GM12878 (cell line): ENCODE data around the gene ZNF423. TPM values are rescaled to one million over a fixed set of nuclear protein-coding genes. Genes with fewer than 3 reads are reported as not detected.

Source experiments
- ATAC-seq: fragments of 200-7000 bp; cut with Tn5 transposase; 3 replicates; pipeline ENCODE4 v1.9.1; 2020; ENCODE audit warnings: mild to moderate bottlenecking, moderate library complexity
- BruUV-seq: library from RNA; stranded (reverse); fragments of 400-500 nt; replicated peaks from 2 replicates; lab custom pipeline; 2021; lab: Mats Ljungman, UMichigan
- CTCF ChIA-PET: fragments of 300-600 bp; sonication (Branson Sonifier 250); formaldehyde crosslinking; extraction: SDS; loops from one replicate; lab custom pipeline; 2021; ENCODE audit warnings: inconsistent platforms; lab: Yijun Ruan, JAX
- POLR2A ChIA-PET: fragments of 350-600 bp; formaldehyde crosslinking; extraction: SDS; loops from one replicate; lab custom pipeline; 2021; ENCODE audit warnings: inconsistent platforms; lab: Charles Lee
- RAD21 ChIA-PET: fragments of 300-600 bp; sonication (Branson Sonifier 250); formaldehyde crosslinking; loops from one replicate; lab custom pipeline; 2023; ENCODE audit warnings: antibody characterized with exemption; ENCODE audit not compliant: unreplicated experiment; lab: Charles Lee
- SMC1A ChIA-PET: fragments of 300-600 bp; sonication (Branson Sonifier 250); formaldehyde crosslinking; loops from one replicate; lab custom pipeline; 2023; ENCODE audit not compliant: unreplicated experiment, uncharacterized antibody; lab: Charles Lee
- DNase-seq: peaks from one replicate; pipeline ENCODE4 v3.0.0-alpha.2; 2011; ENCODE audit warnings: low read depth, low spot score
- FAIRE-seq: peaks from 3 replicates; lab custom pipeline; 2011; peaks lifted over from hg19 to GRCh38; lab: Jason Lieb, UNC
- H2AFZ ChIP-seq: 2 replicates; pipeline ENCODE4 v1.6.0; 2011; ENCODE audit warnings: low read depth, low read length, control low read depth; ENCODE audit not compliant: control insufficient read depth
- H3K27ac ChIP-seq: 2 replicates; pipeline ENCODE4 v1.5.1; 2011; ENCODE audit warnings: control low read depth; ENCODE audit not compliant: control insufficient read depth, insufficient read depth
- H3K27me3 ChIP-seq, 2 experiments: replicated peaks in 1 of 2; 2 replicates each; pipeline versions ENCODE4 v1.6.0 to v1.6.1; 2011; ENCODE audit warnings: low read length in 1 of 2; ENCODE audit not compliant: control insufficient read depth in 2 of 2, insufficient read depth in 2 of 2
- H3K36me3 ChIP-seq, 2 experiments: 2 replicates each; pipeline ENCODE4 v1.5.1; 2011; ENCODE audit warnings: low read length in 1 of 2; ENCODE audit not compliant: control insufficient read depth in 2 of 2, insufficient read depth in 2 of 2
- H3K4me1 ChIP-seq: 2 replicates; pipeline ENCODE4 v1.6.1; 2011; ENCODE audit warnings: mild to moderate bottlenecking, low read length, moderate library complexity, mixed read lengths; ENCODE audit not compliant: control insufficient read depth, insufficient read depth
- H3K4me2 ChIP-seq: 2 replicates; pipeline ENCODE4 v1.6.0; 2011; ENCODE audit warnings: control low read depth; ENCODE audit not compliant: control insufficient read depth, insufficient read depth
- H3K4me3 ChIP-seq: fragments of 200-600 bp; sonication (generic); 2 replicates; pipeline ENCODE4 v1.5.1; 2016
- H3K79me2 ChIP-seq: 2 replicates; pipeline ENCODE4 v1.6.0; 2011; ENCODE audit warnings: low read length; ENCODE audit not compliant: control insufficient read depth, insufficient read depth
- H3K9ac ChIP-seq: 2 replicates; pipeline ENCODE4 v1.8.0; 2011; ENCODE audit warnings: low read length, control low read depth, mixed read lengths; ENCODE audit not compliant: control insufficient read depth, insufficient read depth
- H3K9me3 ChIP-seq: replicated peaks from 3 replicates; pipeline ENCODE4 v1.5.1; 2011; ENCODE audit warnings: mild to moderate bottlenecking, low read length; ENCODE audit not compliant: control insufficient read depth, insufficient read depth
- H4K20me1 ChIP-seq: 2 replicates; pipeline ENCODE4 v1.6.0; 2011; ENCODE audit not compliant: control insufficient read depth, insufficient read depth
- CHD2 ChIP-seq: IDR thresholded peaks from 2 replicates; pipeline ENCODE4 v1.6.1; 2011; ENCODE audit warnings: low read depth, low read length, improper control_type of control experiment, borderline replicate concordance
- SMAD5 ChIP-seq: IDR thresholded peaks from 2 replicates; pipeline ENCODE4 v1.6.1; 2016; ENCODE audit warnings: antibody characterized with exemption, low read depth
- WGBS: methylation state at CpG from one replicate; pipeline ENCODE4 v1.1.6; 2016; ENCODE audit warnings: low lambda C conversion rate; ENCODE audit not compliant: insufficient replicate concordance, insufficient coverage; ENCODE audit errors: missing lambda C conversion rate; 5-methylcytosine and 5-hydroxymethylcytosine counted together
- in situ Hi-C: fragments of 300-500 bp; cut with MboI; formaldehyde crosslinking; loops from 9 replicates; pipeline ENCODE4 v1.14.3; 2018; ENCODE audit warnings: mixed read lengths
- intact Hi-C: fragments of 100-400 bp; cut with micrococcal nuclease; formaldehyde crosslinking; loops from one replicate; pipeline ENCODE4 v1.14.2; 2022; ENCODE audit not compliant: unreplicated experiment
- polyA plus RNA-seq, 11 experiments: library from polyadenylated mRNA; depleted of rRNA in 4 of 11; unstranded in 6 of 11; stranded (reverse) in 5 of 11; fragments of >200 nt; fragmentation: Nextera tagmentation in 4 of 11; fragmentation: Illumina TruSeq in 1 of 11; extraction: Ambion mirVana in 4 of 11; extraction: Trizol in 1 of 11; gene quantifications; 1 replicate in 1 of 11; 2 replicates in 10 of 11; pipeline versions ENCODE4 v1.2.1 to v1.2.3, GENCODE V29; 2011 to 2016; ENCODE audit warnings: inconsistent platforms in 2 of 11, missing spikeins in 2 of 11, low read depth in 1 of 11
- total RNA-seq, 4 experiments: library from RNA; depleted of rRNA in 3 of 4; stranded (reverse); fragments of >200 nt in 3 of 4; fragmentation: Illumina TruSeq in 1 of 4; extraction: Trizol in 1 of 4; gene quantifications; 2 replicates each; pipeline versions ENCODE4 v1.2.1 to v1.2.3, GENCODE V29; 2013 to 2021
- TF ChIP-seq, protein P1 (sequence below): fragments of 450-650 bp; IDR thresholded peaks from 2 replicates; pipeline ENCODE4 v1.6.1; 2017; ENCODE audit warnings: mild to moderate bottlenecking, low read depth, inconsistent platforms; ENCODE audit not compliant: poor library complexity, severe bottlenecking
- TF ChIP-seq, protein P2 (sequence below): fragments of 450-650 bp; IDR thresholded peaks from 2 replicates; pipeline ENCODE4 v1.6.1; 2016; ENCODE audit warnings: mild to moderate bottlenecking

The ZNF423 gene
- total and polyA plus RNA-seq, 10 of the 15 experiments (the other 5 are each of a cell fraction or from before 2014, with no cell fraction given), result 0.03 to 0.64 (median 0.10) TPM

GRCh38 chr16:49809062-49809461, 46.9 kb downstream of the ZNF423 start:
- no peaks in the 10 kb centered on the region for H3K36me3 ChIP-seq
- POLR2A ChIA-PET, result no interaction called here
- no peaks in the 10 kb centered on the region for H3K4me1 ChIP-seq
- no peak for DNase-seq
- 48% methylated on average over 17 of the region's 17 CpGs for WGBS
- peaks cover 0 to 2% of the 10 kb centered on the region in 2 experiments; a peak in 2 of 4 replicates for H3K27me3 ChIP-seq
- CTCF ChIA-PET, result no interaction called here
- H3K4me3 ChIP-seq, result no peak overlapping the region
- no peak overlapping the region for H3K27ac ChIP-seq
- no TSS peak for BruUV-seq
- SMC1A ChIA-PET, result no interaction called here
- TF ChIP-seq SMAD5 (no peak), CHD2 (no peak)
- TF ChIP-seq, protein P1, sequence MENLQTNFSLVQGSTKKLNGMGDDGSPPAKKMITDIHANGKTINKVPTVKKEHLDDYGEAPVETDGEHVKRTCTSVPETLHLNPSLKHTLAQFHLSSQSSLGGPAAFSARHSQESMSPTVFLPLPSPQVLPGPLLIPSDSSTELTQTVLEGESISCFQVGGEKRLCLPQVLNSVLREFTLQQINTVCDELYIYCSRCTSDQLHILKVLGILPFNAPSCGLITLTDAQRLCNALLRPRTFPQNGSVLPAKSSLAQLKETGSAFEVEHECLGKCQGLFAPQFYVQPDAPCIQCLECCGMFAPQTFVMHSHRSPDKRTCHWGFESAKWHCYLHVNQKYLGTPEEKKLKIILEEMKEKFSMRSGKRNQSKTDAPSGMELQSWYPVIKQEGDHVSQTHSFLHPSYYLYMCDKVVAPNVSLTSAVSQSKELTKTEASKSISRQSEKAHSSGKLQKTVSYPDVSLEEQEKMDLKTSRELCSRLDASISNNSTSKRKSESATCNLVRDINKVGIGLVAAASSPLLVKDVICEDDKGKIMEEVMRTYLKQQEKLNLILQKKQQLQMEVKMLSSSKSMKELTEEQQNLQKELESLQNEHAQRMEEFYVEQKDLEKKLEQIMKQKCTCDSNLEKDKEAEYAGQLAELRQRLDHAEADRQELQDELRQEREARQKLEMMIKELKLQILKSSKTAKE, result no peak
- TF ChIP-seq, protein P2, sequence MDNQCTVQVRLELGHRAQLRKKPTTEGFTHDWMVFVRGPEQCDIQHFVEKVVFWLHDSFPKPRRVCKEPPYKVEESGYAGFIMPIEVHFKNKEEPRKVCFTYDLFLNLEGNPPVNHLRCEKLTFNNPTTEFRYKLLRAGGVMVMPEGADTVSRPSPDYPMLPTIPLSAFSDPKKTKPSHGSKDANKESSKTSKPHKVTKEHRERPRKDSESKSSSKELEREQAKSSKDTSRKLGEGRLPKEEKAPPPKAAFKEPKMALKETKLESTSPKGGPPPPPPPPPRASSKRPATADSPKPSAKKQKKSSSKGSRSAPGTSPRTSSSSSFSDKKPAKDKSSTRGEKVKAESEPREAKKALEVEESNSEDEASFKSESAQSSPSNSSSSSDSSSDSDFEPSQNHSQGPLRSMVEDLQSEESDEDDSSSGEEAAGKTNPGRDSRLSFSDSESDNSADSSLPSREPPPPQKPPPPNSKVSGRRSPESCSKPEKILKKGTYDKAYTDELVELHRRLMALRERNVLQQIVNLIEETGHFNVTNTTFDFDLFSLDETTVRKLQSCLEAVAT, result no peak
- no peaks in the 10 kb centered on the region for H3K9me3 ChIP-seq
- no peak overlapping the region for H3K9ac ChIP-seq
- ATAC-seq, result no peak
- no peaks in the 10 kb centered on the region for H4K20me1 ChIP-seq
- no peak overlapping the region for H2AFZ ChIP-seq
- FAIRE-seq, result no peak
- no peak overlapping the region for H3K4me2 ChIP-seq
- RAD21 ChIA-PET, result no interaction called here
- in situ Hi-C loops, result no loop called here
- intact Hi-C loops, result no loop called here
- H3K79me2 ChIP-seq, result no peaks in the 10 kb centered on the region
